ENCODE measurements around the gene PIGZ.

The PIGZ gene

DNA sequence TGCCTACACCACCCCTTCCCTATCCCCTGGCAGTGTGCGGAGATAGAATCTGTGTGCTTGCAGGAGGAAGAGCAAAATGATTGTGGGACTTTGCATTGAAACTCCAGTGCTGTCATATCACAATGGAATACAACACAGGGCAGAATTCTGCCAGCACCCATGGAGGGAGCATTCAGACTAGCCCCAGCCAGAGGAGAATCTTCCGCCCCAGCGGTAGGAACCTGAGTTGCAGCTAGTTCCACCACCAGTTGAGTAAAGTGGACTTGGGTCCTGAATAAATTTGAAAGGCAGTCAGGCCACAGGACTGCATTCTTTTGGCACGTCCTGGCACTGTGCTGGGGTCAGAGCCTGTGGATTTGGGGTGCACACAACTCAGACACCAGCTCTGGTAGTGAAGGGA, 53.8 kb downstream of the PIGZ start:
- no peak for DNase-seq (ENCODE audit: low read depth)

DNA sequence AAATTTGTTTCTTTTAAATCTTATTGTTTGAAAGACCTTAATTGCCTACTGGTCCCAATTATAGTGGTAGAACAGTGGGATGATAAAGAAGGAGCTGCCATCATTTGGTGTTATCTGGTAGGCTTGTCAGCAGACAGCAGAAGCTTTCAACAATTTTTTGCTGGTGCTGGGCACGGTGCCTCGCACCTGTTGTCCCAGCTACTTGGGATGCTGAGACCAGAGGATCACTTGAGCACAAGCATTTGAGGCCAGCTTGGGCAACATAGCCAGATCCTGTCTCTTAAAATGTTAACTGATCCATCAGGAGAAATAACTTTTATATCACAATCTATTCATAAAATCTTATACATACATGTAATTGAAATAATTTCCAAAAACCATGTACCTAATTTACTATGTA, 64.9 kb downstream of the PIGZ start:
- DNase-seq (ENCODE audit: low read depth) = no peak

DNA sequence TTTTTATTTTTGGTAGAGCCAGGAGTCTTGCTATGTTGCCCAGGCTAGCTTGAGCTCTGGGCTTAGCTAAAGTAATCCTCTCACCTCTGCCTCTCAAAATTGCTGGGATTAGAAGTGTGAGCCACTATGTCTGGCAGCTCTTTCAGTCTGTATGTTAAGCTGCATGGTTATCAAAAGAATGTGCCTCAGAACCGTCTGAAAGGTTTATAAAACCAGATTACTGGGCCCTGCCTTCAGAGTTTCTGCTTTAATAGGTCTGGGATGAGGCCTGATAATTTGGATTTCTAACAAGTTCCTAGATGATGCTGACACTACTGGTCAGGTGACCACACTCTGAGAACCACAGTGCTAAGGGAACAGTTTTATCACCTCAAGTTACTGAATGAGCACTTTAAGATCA, 66.3 kb downstream of the PIGZ start:
- no peak for DNase-seq (ENCODE audit: low read depth)

DNA sequence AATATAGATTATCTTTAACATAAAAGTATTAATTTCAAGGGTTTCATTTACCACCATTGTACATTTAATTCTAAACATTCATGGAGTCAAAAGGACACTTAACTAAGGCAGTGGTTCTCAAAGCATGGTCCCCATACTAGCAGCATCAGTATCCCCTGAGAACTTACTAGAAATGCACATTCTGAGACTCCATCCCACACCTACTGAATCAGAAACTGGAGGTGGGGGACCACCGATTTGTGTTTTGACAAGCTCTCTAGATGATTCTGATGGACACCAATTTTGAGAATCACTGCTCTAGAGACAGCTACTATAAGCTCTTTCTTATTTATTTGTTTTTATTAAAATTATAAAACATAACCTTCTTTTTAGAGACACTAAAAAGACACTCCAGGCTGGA, 66.9 kb downstream of the PIGZ start:
- no peak for DNase-seq (ENCODE audit: low read depth)

Data from HS-5 (cell line).